ENCODE results near the gene IRAK1BP1.

- TF ChIP-seq RCOR1 (IDR thresholded peaks at IDR 0.05; ENCODE audit: low read depth, low read length) (no peak), CTCF (IDR thresholded peaks at IDR 0.05) (no peak), RNF2 (IDR thresholded peaks at IDR 0.05; ENCODE audit: borderline replicate concordance, low read depth) (no peak), JUN (IDR thresholded peaks at IDR 0.05) (no peak)
Measured at GRCh38 chr6:78854546-78854945, 12.8 kb upstream of the IRAK1BP1 start.
